IMR-90 (cell line): ENCODE data around the gene TRIO. TPM values are rescaled to one million over a fixed set of nuclear protein-coding genes. Genes with fewer than 3 reads are reported as not detected.

Experiments used
- ATAC-seq: fragments of 200-7000 bp; cut with Tn5 transposase; 2 replicates; pipeline ENCODE4 v1.9.1; 2020; ENCODE audit warnings: low read depth, mild to moderate bottlenecking, moderate library complexity
- BruUV-seq: library from RNA; stranded (reverse); fragments of 400-500 nt; replicated peaks from 2 replicates; lab custom pipeline; 2021; lab: Mats Ljungman, UMichigan
- CTCF ChIA-PET: fragments of 300-600 bp; formaldehyde crosslinking; extraction: SDS; loops from one replicate; lab custom pipeline; 2021; ENCODE audit warnings: antibody characterized with exemption; lab: Yijun Ruan, JAX
- POLR2A ChIA-PET: fragments of 300-600 bp; sonication (Branson Sonifier 250); formaldehyde crosslinking; loops from one replicate; lab custom pipeline; 2022; ENCODE audit warnings: antibody characterized with exemption; ENCODE audit not compliant: unreplicated experiment; lab: Charles Lee
- DNase-seq: peaks from one replicate; pipeline ENCODE4 v3.0.0; 2013
- H2AFZ ChIP-seq: replicated peaks from 2 replicates; pipeline ENCODE3; 2013; ENCODE audit warnings: low read length, mild to moderate bottlenecking; ENCODE audit not compliant: poor library complexity
- H2AK5ac ChIP-seq: 2 replicates; pipeline ENCODE4 v1.6.1; 2013; ENCODE audit warnings: low read depth, low read length, inconsistent platforms
- H2AK9ac ChIP-seq: replicated peaks from 2 replicates; pipeline ENCODE3; 2013; ENCODE audit warnings: mild to moderate bottlenecking, low read depth, low read length, moderate library complexity; ENCODE audit not compliant: poor library complexity
- H2BK120ac ChIP-seq: 2 replicates; pipeline ENCODE4 v1.6.1; 2013; ENCODE audit warnings: low read depth, low read length, inconsistent platforms
- H2BK15ac ChIP-seq: 3 replicates; pipeline ENCODE4 v1.6.1; 2013; ENCODE audit warnings: low read depth, low read length, inconsistent platforms
- H2BK20ac ChIP-seq: 2 replicates; pipeline ENCODE4 v1.6.1; 2013; ENCODE audit warnings: low read depth, mild to moderate bottlenecking, inconsistent platforms, low read length, moderate library complexity
- H2BK5ac ChIP-seq: 2 replicates; pipeline ENCODE4 v1.6.1; 2013; ENCODE audit warnings: mild to moderate bottlenecking, low read depth, low read length, inconsistent platforms; ENCODE audit not compliant: poor library complexity, severe bottlenecking
- H3K14ac ChIP-seq: replicated peaks from 2 replicates; pipeline ENCODE4 v1.6.1; 2013; ENCODE audit warnings: low read depth, low read length, inconsistent platforms
- H3K18ac ChIP-seq: 2 replicates; pipeline ENCODE4 v1.6.1; 2013; ENCODE audit warnings: low read depth, low read length, control low read depth
- H3K23ac ChIP-seq: 2 replicates; pipeline ENCODE4 v1.6.1; 2013; ENCODE audit warnings: low read depth, low read length, inconsistent platforms
- H3K27ac ChIP-seq: 2 replicates; pipeline ENCODE4 v1.5.1; 2013; ENCODE audit warnings: mild to moderate bottlenecking, control low read depth, low read length; ENCODE audit not compliant: insufficient read depth
- H3K27me3 ChIP-seq: 2 replicates; pipeline ENCODE4 v1.6.1; 2013; ENCODE audit warnings: low read length; ENCODE audit not compliant: control insufficient read depth, insufficient read depth
- H3K36me3 ChIP-seq: 2 replicates; pipeline ENCODE4 v1.6.1; 2013; ENCODE audit warnings: low read length, mixed read lengths; ENCODE audit not compliant: control insufficient read depth, insufficient read depth
- H3K4ac ChIP-seq: 2 replicates; pipeline ENCODE4 v1.6.1; 2013; ENCODE audit warnings: low read depth, low read length, inconsistent platforms
- H3K4me1 ChIP-seq: 2 replicates; pipeline ENCODE4 v1.6.1; 2013; ENCODE audit warnings: low read length, mixed read lengths; ENCODE audit not compliant: control insufficient read depth, insufficient read depth
- H3K4me2 ChIP-seq: 2 replicates; pipeline ENCODE4 v1.6.1; 2013; ENCODE audit warnings: low read depth, mild to moderate bottlenecking, control low read depth, low read length, moderate library complexity
- H3K4me3 ChIP-seq: 2 replicates; pipeline ENCODE4 v1.5.1; 2013; ENCODE audit warnings: low read depth, mild to moderate bottlenecking, control low read depth, low read length, moderate library complexity; ENCODE audit not compliant: insufficient read depth
- H3K56ac ChIP-seq: 2 replicates; pipeline ENCODE4 v1.6.1; 2013; ENCODE audit warnings: low read length, inconsistent platforms; ENCODE audit not compliant: insufficient read depth; ENCODE audit errors: extremely low read depth
- H3K79me1 ChIP-seq, 2 experiments: 2 replicates each; pipeline ENCODE4 v1.6.1; 2013; ENCODE audit warnings: low read length in 2 of 2, inconsistent platforms in 1 of 2, low read depth in 1 of 2
- H3K9ac ChIP-seq: 2 replicates; pipeline ENCODE4 v1.6.1; 2013; ENCODE audit warnings: low read depth, low read length, control low read depth
- H3K9me1 ChIP-seq: 2 replicates; pipeline ENCODE4 v1.6.1; 2013; ENCODE audit warnings: low read length, inconsistent platforms; ENCODE audit not compliant: insufficient read depth
- H3K9me3 ChIP-seq: 2 replicates; pipeline ENCODE4 v1.6.1; 2013; ENCODE audit warnings: low read length; ENCODE audit not compliant: control insufficient read depth, insufficient read depth
- H4K20me1 ChIP-seq: 2 replicates; pipeline ENCODE4 v1.6.1; 2013; ENCODE audit warnings: low read length, inconsistent platforms; ENCODE audit not compliant: insufficient read depth
- H4K5ac ChIP-seq: 2 replicates; pipeline ENCODE4 v1.6.1; 2013; ENCODE audit warnings: mild to moderate bottlenecking, low read depth, low read length, control low read depth
- H4K8ac ChIP-seq, 2 experiments: 2 replicates each; pipeline ENCODE4 v1.6.1; 2013; ENCODE audit warnings: low read depth in 2 of 2, low read length in 2 of 2, control low read depth in 1 of 2, inconsistent platforms in 1 of 2
- H4K91ac ChIP-seq: 2 replicates; pipeline ENCODE4 v1.6.1; 2013; ENCODE audit warnings: low read depth, low read length, inconsistent platforms; ENCODE audit not compliant: insufficient read depth
- BHLHE40 ChIP-seq: fragments of 150-350 bp; IDR thresholded peaks from 2 replicates; pipeline ENCODE4 v1.6.1; 2016; ENCODE audit warnings: mild to moderate bottlenecking, low read depth, low read length
- CEBPB ChIP-seq: IDR thresholded peaks from 2 replicates; pipeline ENCODE4 v1.6.1; 2012; ENCODE audit warnings: low read depth, low read length, improper control_type of control experiment
- CHD1 ChIP-seq: IDR thresholded peaks from 2 replicates; pipeline ENCODE4 v1.6.1; 2012; ENCODE audit warnings: low read depth, low read length, improper control_type of control experiment
- CTCF ChIP-seq: conservative IDR thresholded peaks from 2 replicates; pipeline ENCODE4 v1.5.1; 2012; ENCODE audit warnings: mild to moderate bottlenecking, low read depth, low read length, improper control_type of control experiment
- ELK1 ChIP-seq: fragments of 150-350 bp; IDR thresholded peaks from 2 replicates; pipeline ENCODE4 v1.6.1; 2016; ENCODE audit warnings: low read depth, mild to moderate bottlenecking, low read length, moderate library complexity, borderline replicate concordance
- FOS ChIP-seq: fragments of 150-350 bp; IDR thresholded peaks from 2 replicates; pipeline ENCODE4 v1.6.1; 2016; ENCODE audit warnings: low read depth, low read length
- MAFK ChIP-seq: IDR thresholded peaks from 2 replicates; pipeline ENCODE4 v1.6.1; 2012; ENCODE audit warnings: low read depth, low read length, improper control_type of control experiment
- MAZ ChIP-seq: IDR thresholded peaks from 2 replicates; pipeline ENCODE4 v1.6.1; 2012; ENCODE audit warnings: low read depth, mild to moderate bottlenecking, low read length, improper control_type of control experiment, moderate library complexity, borderline replicate concordance
- MXI1 ChIP-seq: IDR thresholded peaks from 2 replicates; pipeline ENCODE4 v1.6.1; 2012; ENCODE audit warnings: low read depth, mild to moderate bottlenecking, low read length, moderate library complexity, borderline replicate concordance
- NFE2L2 ChIP-seq: fragments of 150-350 bp; IDR thresholded peaks from 2 replicates; pipeline ENCODE4 v1.6.1; 2016; ENCODE audit warnings: low read depth, mild to moderate bottlenecking, low read length
- POLR2A ChIP-seq: IDR thresholded peaks from 2 replicates; pipeline ENCODE4 v1.6.1; 2012; ENCODE audit warnings: mild to moderate bottlenecking, low read depth, low read length
- RAD21 ChIP-seq: IDR thresholded peaks from 2 replicates; pipeline ENCODE4 v1.6.1; 2012; ENCODE audit warnings: low read length, improper control_type of control experiment
- RCOR1 ChIP-seq: IDR thresholded peaks from 2 replicates; pipeline ENCODE4 v1.6.1; 2012; ENCODE audit warnings: mild to moderate bottlenecking, low read length, improper control_type of control experiment; ENCODE audit not compliant: insufficient replicate concordance
- RFX5 ChIP-seq: IDR thresholded peaks from 2 replicates; pipeline ENCODE4 v1.8.0; 2012; ENCODE audit warnings: low read depth, mild to moderate bottlenecking, low read length, moderate library complexity
- SMC3 ChIP-seq: fragments of 150-350 bp; IDR thresholded peaks from 2 replicates; pipeline ENCODE4 v1.6.1; 2016; ENCODE audit warnings: low read depth, mild to moderate bottlenecking, antibody characterized with exemption, low read length, moderate library complexity
- WGBS, 2 experiments: methylation state at CpG; one replicate each; pipeline versions ENCODE4 v1.1.5 to v1.1.7; 2013; ENCODE audit warnings: missing lambda C conversion rate in 2 of 2; ENCODE audit not compliant: insufficient read length in 1 of 2; ENCODE audit errors: extremely low coverage in 2 of 2; 5-methylcytosine and 5-hydroxymethylcytosine counted together
- dilution Hi-C: fragments of 300-500 bp; cut with HindIII; formaldehyde crosslinking; loops from one replicate; pipeline ENCODE4 v1.14.3; 2018; ENCODE audit warnings: low sequenced_read_pairs; ENCODE audit not compliant: unreplicated experiment
- in situ Hi-C: fragments of 300-500 bp; cut with MboI; formaldehyde crosslinking; loops from 3 replicates; pipeline ENCODE4 v1.14.3; 2019; ENCODE audit warnings: low sequenced_read_pairs, inconsistent platforms, mixed read lengths
- intact Hi-C: fragments of 100-400 bp; cut with micrococcal nuclease; formaldehyde crosslinking; loops from 2 replicates; pipeline ENCODE4 v1.10.0; 2022
- polyA plus RNA-seq, 3 experiments: library from polyadenylated mRNA; depleted of rRNA; stranded (reverse); fragments of >200 nt; gene quantifications; 2 replicates each; pipeline ENCODE4 v1.2.3, GENCODE V29; 2012; ENCODE audit warnings: low replicate concordance in 1 of 3
- total RNA-seq: library from RNA; depleted of rRNA; stranded (reverse); fragments of >200 nt; gene quantifications from 2 replicates; pipeline ENCODE4 v1.2.3, GENCODE V29; 2012

Gene TRIO
- total and polyA plus RNA-seq, 2 of the 4 experiments (the other 2 are of a cell fraction), result 206 to 522 TPM

DNA sequence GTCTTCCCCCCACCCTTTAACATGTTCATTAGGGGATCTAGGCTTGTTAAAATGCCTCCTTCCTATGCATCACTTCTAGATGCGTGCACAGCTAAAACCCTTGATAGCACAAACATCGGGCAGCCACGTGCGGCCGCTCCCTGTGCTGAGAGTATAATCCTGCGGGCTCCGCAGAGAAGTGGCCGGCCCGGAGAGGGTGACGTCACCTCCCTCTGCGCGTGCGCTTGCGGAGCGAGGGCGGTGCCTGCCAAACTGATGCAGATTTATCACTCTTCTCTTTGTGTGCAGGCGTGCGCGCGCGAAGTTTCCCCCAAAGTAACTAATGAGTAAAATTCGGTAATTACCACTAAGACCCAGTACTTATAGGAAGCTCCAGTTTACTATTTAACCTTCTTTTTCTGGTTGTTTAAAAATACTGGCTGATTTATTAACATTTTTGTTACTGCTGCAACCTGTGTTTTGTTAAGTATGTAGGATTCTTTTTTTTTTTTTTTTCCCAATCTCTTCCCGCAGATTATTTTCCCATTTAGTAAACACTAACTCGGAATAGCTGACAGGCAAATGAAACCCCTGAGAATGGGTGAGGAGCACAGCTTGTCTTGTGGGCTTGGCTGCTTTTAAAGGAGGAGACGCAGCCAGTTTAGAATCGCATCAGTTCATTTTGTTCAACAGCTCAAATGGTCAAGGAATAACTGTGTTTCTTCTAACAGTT, 121.6 kb downstream of the TRIO start:
- H2AK5ac ChIP-seq, result peak overlapping the region; percentile 90
- 0% methylated on average over 9 of the region's 26 CpGs; no CpG with 5 or more reads in 1 of the 2 experiments for WGBS, 2 experiments
- peak overlapping the region; percentile 97; the same call in 1 of the 2 replicates for H3K23ac ChIP-seq
- DNase-seq, result peak; percentile 94
- H3K4me1 ChIP-seq, result peaks cover 50% of the 10 kb centered on the region
- no peaks in the 10 kb centered on the region for H3K9me3 ChIP-seq
- peak overlapping the region; percentile 64 for H2AFZ ChIP-seq
- peak overlapping the region; percentile 80 to 96 for H4K8ac ChIP-seq
- CTCF ChIA-PET, result interaction anchor here (0.7 kb wide), 1 partner anchor 603 kb away, joined by 5 read pairs; no protein-coding TSS in a partner anchor
- peaks cover 0 to 42% of the 10 kb centered on the region in 2 experiments; a peak in 2 of 4 replicates for H3K79me1 ChIP-seq
- H2AK9ac ChIP-seq, result peak overlapping the region; percentile 81
- H3K14ac ChIP-seq, result peak overlapping the region; percentile 95
- in situ Hi-C loops (no loop called here), dilution Hi-C loops (no loop called here), intact Hi-C loops (loop anchor here (1.0 to 2.0 kb wide), 2 partner anchors 56 to 228 kb away; no protein-coding TSS in a partner anchor)
- peaks cover 2% of the 10 kb centered on the region for H3K36me3 ChIP-seq
- H3K4me3 ChIP-seq, result no peak overlapping the region
- peaks cover 70% of the 10 kb centered on the region for H4K20me1 ChIP-seq
- H3K27me3 ChIP-seq, result no peaks in the 10 kb centered on the region
- peak overlapping the region; percentile 96 for H2BK5ac ChIP-seq
- BruUV-seq, result no TSS peak
- peak; percentile 69 for ATAC-seq
- peak overlapping the region; percentile 95 for H2BK120ac ChIP-seq
- H3K9ac ChIP-seq, result peak overlapping the region; percentile 86
- peak overlapping the region; percentile 89 for H2BK20ac ChIP-seq
- peak overlapping the region; percentile 97 for H3K4ac ChIP-seq
- H3K27ac ChIP-seq, result peak overlapping the region; percentile 83
- H4K5ac ChIP-seq, result peak overlapping the region; percentile 51; the same call in 1 of the 2 replicates
- H4K91ac ChIP-seq, result peak overlapping the region; percentile 99
- POLR2A ChIA-PET, result no interaction called here
- H3K9me1 ChIP-seq, result peaks cover 37% of the 10 kb centered on the region
- peak overlapping the region; percentile 71 for H3K4me2 ChIP-seq
- peak overlapping the region; percentile 40; the same call in 1 of the 2 replicates for H3K18ac ChIP-seq
- peak overlapping the region; percentile 100 for H3K56ac ChIP-seq
- H2BK15ac ChIP-seq, result peak overlapping the region; percentile 98
- TF ChIP-seq MAFK, result no peak
- TF ChIP-seq RAD21, result no peak
- TF ChIP-seq CTCF, result no peak
- TF ChIP-seq FOS, result no peak; the same call in 1 of the 2 replicates
- peak; percentile 98 for TF ChIP-seq MXI1
- no peak for TF ChIP-seq RCOR1
- peak; percentile 65 for TF ChIP-seq POLR2A
- TF ChIP-seq CEBPB, result 0 out of 2 replicates have a peak, but pooled peaks have one; percentile 17
- no peak for TF ChIP-seq MAZ
- no peak for TF ChIP-seq CHD1
- TF ChIP-seq SMC3, result no peak
- no peak for TF ChIP-seq RFX5
- TF ChIP-seq NFE2L2, result no peak
- TF ChIP-seq ELK1, result no peak
- TF ChIP-seq BHLHE40, result peak; percentile 95
